Nucleus accumbens (tissue), 56 donors: ENCODE data around the gene NCOR1.
"Not testable (repeated sequence)": the region's sequence is repeated elsewhere in the genome, so short reads cannot be mapped to it uniquely, and the experiment has no call there.

ENCODE experiments used
- DNase-seq, 56 donors: peaks; one replicate each; lab custom pipeline; 2025; lab: John Stamatoyannopoulos, UW

NCOR1 gene

DNA sequence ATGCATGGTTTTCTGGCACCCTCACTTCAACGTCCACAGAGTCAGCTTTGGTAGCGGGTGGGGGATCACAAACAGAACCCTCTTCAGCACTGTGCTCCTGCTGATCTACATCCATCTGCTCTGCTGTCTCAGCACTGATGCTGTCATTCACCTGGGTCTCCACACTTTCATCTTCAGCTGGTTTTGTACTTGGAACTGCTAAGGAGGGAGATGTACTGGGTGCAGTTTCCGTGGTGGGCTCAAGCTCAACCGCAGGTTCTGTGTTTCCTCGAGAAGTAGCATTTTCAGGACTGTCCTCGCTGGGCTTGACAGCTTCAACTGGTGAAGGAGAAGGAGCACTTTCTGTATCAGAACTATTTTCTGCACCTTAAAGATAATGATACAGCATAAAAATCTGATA is 113.9 kb downstream of the NCOR1 start:
- no peak for DNase-seq

DNA sequence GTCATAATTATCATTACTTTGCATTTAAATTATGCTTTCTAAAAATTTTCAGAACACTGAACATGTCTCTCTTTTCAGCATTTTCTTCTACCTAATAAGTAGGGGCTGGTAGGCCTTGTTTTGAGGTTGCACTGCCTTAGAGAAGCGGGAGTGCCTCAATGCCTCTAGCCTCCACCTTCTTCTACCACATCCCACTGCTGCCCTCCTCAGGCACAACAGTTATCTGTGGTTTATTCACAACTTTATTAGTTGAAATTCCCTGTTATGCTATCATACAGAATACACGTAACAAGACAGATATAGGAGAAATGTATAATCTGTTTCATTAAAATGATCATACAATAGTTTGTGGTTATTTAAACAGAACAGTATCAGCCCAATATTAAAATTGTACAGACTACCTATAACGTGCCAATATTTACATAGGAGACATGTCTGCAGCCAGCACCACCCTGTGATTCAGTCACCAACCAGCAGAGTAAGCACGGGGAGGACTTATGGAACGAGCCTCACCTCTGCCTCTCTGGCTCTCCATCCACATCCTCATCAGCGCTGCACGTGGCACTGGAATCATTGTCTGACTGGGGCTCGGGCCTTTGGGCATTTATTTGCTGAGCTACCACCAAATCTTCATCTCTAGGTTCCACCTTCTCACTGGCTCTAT is 114.5 kb downstream of the NCOR1 start:
- DNase-seq, result no peak

DNA sequence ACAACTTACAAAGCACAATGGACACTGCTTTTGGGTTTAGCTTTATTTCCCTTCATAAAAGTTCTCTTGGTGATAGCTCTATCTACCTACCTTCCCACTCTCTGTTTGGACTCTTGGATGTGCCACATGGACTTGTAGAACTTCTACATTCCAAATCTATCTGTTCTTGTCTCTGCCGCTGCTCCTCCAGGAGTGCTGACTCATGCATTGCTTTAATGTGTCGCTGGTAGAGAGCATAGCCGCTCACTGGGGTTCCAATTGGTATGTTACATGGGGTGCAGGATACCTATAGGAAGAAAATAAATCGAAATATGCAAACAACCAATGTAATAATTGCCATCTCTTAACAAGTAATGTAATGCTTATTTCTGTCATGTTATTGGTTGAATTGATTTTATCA is 123.6 kb downstream of the NCOR1 start:
- no peak for DNase-seq

DNA sequence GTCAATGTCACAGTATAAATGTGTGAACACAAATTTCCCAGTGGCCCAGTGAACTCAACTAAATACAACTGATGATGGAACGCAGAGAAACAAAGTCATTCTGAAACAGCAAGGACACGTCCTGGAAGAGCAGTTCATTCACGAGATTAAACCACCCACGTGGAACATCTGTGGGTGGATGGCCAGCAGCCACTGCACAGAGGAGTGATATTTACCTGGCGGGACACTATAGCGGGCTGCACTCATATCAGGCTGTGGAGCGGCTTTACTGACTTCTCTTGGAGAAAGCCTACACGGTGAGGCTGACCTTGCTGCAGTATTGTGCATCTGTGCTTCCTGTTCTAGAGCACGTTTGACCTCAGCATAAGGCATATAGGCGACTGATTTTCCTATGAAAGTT is 128.4 kb downstream of the NCOR1 start:
- no peak for DNase-seq

DNA sequence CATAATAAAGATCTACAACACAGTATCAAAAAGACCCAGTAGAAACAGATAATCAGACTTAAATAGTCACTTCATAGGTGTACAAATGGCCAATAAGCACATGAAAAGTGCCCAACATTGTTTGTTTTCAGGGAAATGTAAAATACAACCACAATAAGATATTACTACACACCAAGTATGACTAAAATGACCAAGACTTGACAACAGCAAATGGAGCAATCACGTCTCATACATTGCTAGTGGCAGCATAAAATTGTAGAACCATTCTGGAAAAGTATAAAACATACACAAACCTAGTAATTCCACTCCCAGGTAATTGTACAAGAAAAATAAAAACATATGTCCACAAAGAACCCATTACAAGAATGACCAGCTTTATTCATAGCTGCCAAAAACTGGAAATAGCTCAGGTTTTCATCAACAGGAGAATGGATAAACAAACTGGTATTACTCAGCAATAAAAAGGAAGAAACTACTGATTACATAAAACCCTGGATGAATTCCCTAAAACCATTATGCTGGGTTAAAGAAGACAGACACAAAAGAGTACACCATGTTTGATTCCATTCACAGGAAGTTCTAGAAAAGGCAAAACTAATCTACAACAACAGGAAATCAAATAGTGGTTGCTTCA is 130.2 kb downstream of the NCOR1 start:
- DNase-seq, result no peak

DNA sequence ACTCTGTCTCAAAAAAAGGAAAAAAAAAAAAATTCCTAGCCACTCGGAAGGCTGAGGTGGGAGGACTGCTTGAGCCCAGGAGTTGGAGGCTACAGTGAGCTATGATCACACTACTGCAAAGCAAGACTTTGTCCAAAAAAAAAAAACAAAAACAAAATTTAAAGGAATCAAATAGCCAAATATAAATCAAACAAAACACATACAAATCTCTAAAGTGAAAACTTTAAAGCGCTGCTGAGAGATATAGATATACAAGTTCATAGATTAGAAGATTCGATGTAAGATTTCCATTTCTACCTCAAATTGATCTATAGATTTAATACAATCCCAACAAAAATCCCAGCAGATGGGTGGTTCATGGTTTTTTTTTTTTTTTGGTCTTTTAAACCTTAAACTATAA is 132.1 kb downstream of the NCOR1 start:
- DNase-seq, result no peak

DNA sequence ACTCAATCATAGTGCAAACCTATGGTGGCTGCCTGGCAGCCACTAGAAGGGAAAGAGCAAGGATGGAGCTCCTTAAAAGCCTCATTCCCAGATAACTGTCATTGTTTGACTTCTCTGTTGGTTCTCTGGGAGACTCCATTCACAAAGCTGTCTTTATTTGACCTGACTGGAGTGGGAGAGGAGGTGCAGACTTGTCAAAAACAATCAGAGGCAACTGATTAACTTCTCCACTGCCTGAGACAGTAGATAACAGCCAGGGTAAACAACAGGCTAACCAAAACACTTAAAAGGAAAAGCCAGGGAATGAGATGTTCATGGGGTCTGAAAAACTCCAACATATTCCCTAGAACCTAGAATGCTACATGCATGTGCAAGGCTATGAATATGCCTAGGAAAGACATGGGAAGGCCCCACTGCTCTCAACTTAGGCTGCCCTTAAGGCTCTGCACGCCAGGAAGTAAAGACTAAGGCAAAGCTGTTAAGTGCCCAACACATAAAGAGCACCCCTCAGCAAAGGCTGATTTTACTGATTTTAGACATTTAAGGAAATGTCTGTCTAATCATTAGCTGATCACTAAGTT is 133.7 kb downstream of the NCOR1 start:
- no peak for DNase-seq

DNA sequence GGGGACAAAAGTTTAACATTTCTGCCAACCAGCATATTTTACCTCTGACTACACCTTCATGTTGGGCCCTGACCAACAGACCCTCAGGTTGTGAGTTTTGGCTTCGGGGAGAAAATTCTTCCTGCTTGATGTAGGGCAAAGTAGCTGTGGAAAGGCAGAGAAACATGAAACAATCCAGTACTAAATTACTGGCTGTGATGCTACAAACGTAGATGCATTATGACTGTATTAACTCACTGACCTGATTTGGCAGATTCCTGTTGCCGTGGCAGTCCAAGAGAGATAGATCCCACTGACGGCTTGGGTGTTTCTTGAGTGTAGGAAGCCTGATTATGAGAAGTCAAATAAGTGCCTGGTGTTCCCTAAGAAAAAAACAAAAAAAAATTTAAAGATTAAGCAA is 135.0 kb downstream of the NCOR1 start:
- no peak for DNase-seq

DNA sequence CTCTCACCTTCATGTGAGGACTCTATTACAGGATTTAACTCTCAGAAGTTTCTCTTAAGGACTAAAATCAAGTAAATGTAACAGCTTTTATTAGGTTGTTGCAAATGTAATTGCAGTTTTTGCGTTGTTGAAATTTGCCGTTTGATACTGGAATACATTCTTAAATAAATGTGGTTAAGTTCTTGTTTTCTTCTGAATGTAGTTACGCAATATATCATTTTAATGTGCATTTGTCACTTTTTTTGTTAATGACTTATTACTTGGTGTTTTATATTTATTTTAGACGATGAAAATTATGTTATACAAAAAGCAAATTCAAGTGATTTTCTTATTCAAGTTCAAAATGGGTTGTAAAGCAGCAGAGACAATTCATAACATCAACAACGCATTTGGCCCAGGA is 139.4 kb downstream of the NCOR1 start:
- no peak for DNase-seq

DNA sequence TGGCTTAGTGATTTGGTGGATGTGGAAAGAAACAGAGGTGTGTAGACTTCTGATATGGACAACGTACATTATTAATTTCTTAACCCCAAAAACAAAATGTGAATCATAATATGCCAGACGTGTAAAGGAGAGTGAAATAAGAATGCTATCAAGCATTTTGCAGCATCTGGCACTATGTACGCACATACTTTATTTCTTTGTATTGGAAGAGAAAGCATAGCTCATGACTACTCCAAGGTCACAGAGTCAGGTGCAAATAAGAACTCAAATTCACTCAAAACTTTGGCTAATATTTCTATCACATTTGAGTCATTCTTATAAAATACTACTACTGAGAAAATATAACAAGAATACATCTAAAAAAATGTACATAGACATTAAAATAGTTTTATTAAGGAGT is 140.9 kb downstream of the NCOR1 start:
- DNase-seq, result no peak

DNA sequence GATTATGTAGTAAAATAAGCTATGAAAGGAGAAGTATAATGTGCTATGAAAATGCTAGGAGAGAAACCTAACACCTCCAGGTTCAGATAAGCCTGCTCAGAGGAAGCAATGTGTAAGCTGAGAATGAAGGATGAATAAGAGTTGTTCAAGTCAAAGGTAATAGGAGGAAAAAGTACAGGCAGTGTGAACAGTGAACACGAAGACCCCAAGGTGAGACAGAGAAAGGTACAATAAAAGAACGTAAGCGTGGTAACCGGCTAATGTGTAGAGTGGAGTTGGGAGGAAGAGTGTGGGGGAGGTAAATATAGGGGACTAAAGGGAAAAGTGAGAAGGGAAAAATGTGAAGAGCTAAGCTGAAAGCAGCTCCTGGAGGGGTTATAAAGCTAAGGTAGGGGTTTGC is 141.5 kb downstream of the NCOR1 start:
- no peak for DNase-seq

DNA sequence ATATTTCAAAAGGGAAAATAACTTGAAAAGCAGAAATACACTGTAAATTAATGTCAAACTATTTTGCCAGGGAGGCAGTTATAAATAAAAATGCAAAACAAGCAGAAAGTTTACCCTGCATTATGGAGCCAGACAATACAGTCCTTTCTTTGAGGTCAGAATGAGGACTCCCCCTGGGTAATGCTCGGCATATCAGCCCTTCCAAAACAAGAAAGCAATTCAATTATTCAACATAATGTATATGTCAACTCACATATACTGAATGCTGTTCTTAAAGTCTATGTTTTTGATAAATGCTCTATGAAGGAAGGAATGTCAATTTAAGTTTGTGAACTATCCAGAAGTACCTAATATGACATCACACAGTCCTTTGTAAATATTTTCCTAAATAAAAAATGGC is 143.3 kb downstream of the NCOR1 start:
- no peak for DNase-seq

DNA sequence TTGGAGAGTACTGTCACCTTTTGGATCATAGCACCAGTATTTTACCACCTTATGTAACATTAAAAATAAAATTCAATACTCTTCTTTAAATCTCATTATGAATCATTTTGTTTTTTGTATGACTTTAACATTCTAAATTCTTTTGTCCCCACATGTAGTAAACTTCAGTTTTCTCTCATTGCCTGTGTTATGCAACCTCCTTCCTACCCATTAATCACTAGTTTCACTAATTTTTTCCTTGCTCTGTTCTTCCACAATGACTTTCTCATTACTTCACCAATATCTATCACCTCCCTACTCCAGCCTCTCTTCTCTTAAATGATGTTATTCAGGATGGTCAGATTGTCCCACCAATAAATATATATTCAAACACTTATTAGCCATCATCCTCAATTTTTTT is 147.0 kb downstream of the NCOR1 start:
- no peak for DNase-seq

DNA sequence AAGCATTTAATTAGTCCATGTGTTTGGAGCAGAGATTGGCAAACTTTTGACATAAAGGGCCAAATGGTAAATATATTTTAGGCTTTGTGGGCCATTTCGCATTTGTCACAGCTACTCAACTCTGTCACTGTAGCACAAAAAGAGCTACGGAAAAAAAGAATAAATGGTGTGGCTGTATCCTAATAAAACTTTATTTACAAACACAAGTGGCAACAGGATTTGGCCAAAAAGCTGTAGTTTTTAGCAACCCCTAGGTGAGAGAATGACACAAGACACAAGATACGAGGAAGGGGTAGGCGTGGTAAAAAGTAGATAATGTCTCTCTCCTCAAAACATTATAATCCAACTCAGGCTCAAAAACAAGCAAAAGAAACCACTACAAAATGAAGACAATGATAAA is 149.2 kb downstream of the NCOR1 start:
- no peak for DNase-seq

DNA sequence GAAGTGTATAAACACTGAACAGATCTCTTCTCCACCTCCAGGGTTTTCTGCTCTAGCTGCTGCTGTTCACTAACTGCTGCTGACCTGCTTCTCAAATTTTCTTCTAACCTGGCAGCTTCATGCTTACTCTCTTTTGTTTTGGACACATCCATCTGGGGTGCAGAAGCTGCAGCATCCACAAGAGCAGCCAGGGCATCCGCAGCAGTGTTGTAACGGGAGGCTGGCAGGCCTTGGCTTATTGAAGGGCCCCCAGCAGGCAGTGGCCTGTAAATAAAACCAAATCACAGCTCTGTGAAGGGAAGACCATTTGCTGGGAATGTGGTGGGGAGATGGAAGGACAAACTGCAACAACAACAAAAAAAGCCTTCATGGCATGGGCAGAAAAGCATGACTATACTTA is 153.7 kb downstream of the NCOR1 start:
- no peak for DNase-seq

DNA sequence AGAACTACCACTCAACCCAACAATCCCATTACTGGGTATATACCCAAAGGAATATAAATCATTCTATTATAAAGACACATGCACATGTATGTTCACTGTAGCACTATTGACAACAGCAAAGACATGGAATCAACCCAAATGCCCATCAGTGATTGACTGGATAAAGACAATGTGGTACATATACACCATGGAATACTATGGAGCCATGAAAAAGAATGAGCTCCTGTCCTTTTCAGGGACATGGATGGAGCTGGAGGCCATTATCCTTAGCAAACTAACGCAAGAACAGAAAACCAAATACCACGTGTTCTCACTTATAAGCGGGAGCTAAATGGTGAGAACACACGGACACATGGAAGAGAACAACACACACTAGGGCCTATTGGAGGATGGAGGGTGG is 160.2 kb downstream of the NCOR1 start:
- not testable (repeated sequence) for DNase-seq

DNA sequence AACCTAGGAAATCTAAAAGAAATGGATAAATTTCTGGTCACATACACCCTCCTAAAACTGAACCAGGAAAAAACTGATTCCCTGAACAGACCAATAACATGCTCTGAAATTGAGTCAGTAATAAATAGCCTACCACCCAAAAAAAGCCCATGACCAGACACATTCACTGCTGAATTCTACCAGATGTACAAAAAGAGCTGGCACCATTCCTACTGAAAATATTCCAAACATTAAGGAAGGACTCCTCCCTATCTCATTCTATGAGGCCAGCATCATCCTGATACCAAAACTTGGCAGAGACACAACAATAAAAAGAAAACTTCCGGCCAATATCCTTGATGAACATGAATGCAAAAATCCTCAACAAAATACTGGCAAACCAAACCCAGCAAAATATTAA is 162.8 kb downstream of the NCOR1 start:
- no peak for DNase-seq

DNA sequence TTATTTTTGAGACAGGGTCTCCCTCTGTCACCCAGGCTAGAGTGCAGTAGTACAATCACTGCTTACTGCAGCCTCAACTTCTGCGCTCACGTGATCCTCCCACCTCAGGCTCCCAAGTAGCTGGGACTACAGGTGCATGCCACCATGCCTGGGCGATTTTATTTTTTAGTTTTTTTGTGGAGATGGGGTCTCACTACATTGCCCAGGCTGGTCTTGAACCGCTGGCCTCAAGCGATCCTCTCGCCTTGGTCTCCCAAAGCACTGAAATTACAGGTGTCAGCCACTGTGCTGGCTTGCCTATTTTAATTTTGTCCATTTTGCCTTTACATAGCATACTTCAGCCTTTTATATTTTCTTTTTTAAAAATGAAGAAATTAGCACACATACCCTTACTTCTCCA is 164.5 kb downstream of the NCOR1 start:
- DNase-seq, result no peak

DNA sequence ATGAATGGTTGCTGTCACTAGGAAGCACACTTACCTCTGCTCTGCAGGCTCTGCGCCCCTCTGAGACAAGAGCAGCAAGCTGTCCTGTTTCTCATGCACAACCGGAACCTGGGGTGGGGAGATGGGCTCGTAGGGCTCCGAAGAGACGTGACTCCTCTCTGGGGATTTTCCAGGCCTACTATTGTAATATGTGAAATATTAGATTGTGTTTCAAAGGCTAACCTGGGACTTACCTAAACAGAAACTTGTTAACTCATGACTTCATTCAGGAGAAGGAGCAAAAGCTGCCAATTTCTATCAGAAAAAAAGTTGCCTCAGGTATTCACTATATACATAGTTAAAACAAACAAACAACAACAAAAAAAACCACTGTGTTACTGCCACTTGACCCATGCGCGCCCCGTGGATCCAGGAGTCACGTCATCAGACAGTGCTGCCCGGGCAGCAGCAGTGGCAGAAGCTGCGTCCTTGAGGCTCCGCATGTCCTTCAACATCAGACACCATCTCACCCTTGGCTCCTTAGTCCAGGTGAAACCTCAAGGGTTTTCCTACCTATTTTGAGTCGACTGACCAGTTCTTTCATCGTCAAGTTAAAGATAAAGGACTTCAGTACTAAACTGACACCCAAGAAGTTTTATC is 166.4 kb downstream of the NCOR1 start:
- no peak for DNase-seq

DNA sequence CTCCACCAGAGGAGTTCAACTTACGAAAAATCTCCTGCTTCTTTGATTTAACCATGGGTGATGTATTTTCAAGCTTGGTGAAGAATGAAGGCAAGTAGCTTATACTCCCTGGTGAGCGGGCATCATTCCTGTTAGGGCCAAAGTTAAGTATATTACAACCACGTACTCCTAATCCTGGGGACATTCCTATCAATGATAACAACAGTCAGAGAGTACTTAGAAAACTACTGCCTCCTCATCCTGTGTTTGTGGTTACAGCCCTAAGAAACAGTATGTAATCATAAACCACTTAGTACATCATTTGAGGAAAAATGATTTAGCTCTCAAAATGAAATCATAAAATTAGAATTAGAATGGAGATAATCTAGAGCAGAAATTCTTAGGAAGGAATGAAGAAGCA is 168.4 kb downstream of the NCOR1 start:
- no peak for DNase-seq

DNA sequence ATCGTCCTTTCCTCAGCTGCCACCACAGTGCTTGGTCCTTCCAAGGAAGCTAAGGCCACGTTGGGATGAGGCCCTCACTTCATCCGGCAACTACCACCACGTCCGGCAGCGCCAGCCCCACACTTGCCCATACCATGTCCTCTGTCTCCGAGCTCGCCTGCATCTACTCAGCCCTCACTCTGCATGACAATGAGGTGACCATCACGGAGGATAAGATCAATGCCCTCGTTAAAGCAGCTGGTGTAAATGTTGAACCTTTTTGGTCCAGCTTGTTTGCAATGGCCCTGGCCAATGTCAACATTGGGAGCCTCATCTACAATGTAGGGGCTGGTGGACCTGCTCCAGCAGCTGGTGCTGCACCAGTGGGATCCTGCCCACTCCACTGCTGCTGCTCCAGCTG is 170.8 kb downstream of the NCOR1 start:
- no peak for DNase-seq

DNA sequence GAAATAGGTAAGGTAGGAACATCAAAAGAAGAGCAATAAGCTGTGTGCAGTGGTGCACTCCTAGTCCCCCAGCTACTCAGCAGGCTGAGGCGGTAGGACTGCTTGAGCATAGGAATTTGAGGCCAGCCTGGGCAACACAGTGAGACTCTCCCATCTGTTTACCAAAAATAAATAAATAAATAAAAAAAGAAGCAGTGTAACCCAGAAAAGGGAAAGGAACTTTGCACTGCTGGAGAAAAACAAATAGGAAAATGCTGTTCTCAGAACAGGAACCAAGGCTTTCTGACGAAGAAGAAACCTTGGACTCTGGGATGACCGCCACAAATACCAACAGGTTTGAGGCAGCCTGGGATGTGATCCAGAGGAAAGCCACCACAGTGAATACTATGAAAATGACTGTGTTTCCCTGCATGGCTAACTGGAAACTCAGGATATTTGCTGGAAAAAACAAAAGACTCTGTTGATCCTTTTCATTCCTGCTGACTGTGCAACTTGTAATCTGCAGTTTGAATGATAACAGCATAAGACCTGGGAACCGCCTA is 174.6 kb downstream of the NCOR1 start:
- peak in 23 of 56 donors; percentile 3 to 53 (median 16) for DNase-seq
